ENCODE measurements around the gene RBMS1.

DNA sequence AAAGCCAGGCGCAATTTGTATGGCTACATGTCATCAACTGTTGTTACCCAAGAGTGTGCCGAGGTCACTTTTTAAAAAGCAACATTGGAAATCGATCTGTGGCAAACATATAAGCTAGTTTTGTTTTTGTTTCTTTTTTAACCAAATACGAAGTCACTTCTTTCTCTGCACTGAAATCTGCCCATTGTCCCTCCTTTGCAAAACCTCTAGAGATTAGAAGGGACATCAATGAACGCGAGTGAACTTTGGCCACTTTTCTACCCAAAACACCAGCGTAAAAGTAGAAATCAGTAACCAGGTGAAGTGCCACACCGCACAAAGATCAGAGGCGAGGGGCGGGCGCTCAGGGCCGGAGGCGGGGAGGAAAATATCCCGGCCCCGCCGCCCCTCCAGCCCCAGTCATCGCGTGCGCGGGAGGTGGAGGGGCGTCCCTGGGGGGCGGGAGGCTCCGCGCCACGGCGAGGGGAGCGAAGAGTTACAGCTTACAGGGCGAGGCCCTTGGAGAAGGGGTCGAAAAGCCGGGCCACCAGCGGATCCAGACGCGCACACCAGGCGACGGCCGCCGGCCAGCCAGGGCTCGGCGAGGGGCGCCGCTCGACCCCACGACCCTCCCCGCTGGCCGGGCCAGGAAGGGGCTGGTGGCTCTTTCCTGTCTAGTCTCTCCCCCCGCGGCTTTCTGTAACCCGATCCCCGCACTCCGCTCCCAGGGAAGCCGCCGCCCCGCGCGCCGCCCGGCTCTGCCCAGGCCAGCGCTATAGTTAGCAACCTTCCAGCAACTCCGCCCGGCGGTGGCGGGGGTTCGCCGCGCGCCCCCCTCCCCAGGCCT, 993 bp downstream of the RBMS1 start:
- TF ChIP-seq, protein P1, sequence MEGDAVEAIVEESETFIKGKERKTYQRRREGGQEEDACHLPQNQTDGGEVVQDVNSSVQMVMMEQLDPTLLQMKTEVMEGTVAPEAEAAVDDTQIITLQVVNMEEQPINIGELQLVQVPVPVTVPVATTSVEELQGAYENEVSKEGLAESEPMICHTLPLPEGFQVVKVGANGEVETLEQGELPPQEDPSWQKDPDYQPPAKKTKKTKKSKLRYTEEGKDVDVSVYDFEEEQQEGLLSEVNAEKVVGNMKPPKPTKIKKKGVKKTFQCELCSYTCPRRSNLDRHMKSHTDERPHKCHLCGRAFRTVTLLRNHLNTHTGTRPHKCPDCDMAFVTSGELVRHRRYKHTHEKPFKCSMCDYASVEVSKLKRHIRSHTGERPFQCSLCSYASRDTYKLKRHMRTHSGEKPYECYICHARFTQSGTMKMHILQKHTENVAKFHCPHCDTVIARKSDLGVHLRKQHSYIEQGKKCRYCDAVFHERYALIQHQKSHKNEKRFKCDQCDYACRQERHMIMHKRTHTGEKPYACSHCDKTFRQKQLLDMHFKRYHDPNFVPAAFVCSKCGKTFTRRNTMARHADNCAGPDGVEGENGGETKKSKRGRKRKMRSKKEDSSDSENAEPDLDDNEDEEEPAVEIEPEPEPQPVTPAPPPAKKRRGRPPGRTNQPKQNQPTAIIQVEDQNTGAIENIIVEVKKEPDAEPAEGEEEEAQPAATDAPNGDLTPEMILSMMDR (IDR thresholded peaks at IDR 0.05), result peak in 1 of 3 donors; percentile 29
- TF ChIP-seq POLR2A (IDR thresholded peaks at IDR 0.05), result no peak

Data from lower leg skin (tissue), 3 donors.